GM12878 (cell line): ENCODE results near the gene SLC34A1. TPM values are rescaled to one million over a fixed set of nuclear protein-coding genes. Genes with fewer than 3 reads are reported as not detected.

Source experiments
- ATAC-seq: fragments of 200-7000 bp; cut with Tn5 transposase; 3 replicates; pipeline ENCODE4 v1.9.1; 2020; ENCODE audit warnings: mild to moderate bottlenecking, moderate library complexity
- BruUV-seq: library from RNA; stranded (reverse); fragments of 400-500 nt; replicated peaks from 2 replicates; lab custom pipeline; 2021; lab: Mats Ljungman, UMichigan
- CTCF ChIA-PET: fragments of 300-600 bp; sonication (Branson Sonifier 250); formaldehyde crosslinking; extraction: SDS; loops from one replicate; lab custom pipeline; 2021; ENCODE audit warnings: inconsistent platforms; lab: Yijun Ruan, JAX
- POLR2A ChIA-PET: fragments of 350-600 bp; formaldehyde crosslinking; extraction: SDS; loops from one replicate; lab custom pipeline; 2021; ENCODE audit warnings: inconsistent platforms; lab: Charles Lee
- RAD21 ChIA-PET: fragments of 300-600 bp; sonication (Branson Sonifier 250); formaldehyde crosslinking; loops from one replicate; lab custom pipeline; 2023; ENCODE audit warnings: antibody characterized with exemption; ENCODE audit not compliant: unreplicated experiment; lab: Charles Lee
- SMC1A ChIA-PET: fragments of 300-600 bp; sonication (Branson Sonifier 250); formaldehyde crosslinking; loops from one replicate; lab custom pipeline; 2023; ENCODE audit not compliant: unreplicated experiment, uncharacterized antibody; lab: Charles Lee
- DNase-seq: peaks from one replicate; pipeline ENCODE4 v3.0.0-alpha.2; 2011; ENCODE audit warnings: low read depth, low spot score
- FAIRE-seq: peaks from 3 replicates; lab custom pipeline; 2011; peaks lifted over from hg19 to GRCh38; lab: Jason Lieb, UNC
- H2AFZ ChIP-seq: 2 replicates; pipeline ENCODE4 v1.6.0; 2011; ENCODE audit warnings: low read depth, low read length, control low read depth; ENCODE audit not compliant: control insufficient read depth
- H3K27ac ChIP-seq: 2 replicates; pipeline ENCODE4 v1.5.1; 2011; ENCODE audit warnings: control low read depth; ENCODE audit not compliant: control insufficient read depth, insufficient read depth
- H3K27me3 ChIP-seq, 2 experiments: replicated peaks in 1 of 2; 2 replicates each; pipeline versions ENCODE4 v1.6.0 to v1.6.1; 2011; ENCODE audit warnings: low read length in 1 of 2; ENCODE audit not compliant: control insufficient read depth in 2 of 2, insufficient read depth in 2 of 2
- H3K36me3 ChIP-seq, 2 experiments: 2 replicates each; pipeline ENCODE4 v1.5.1; 2011; ENCODE audit warnings: low read length in 1 of 2; ENCODE audit not compliant: control insufficient read depth in 2 of 2, insufficient read depth in 2 of 2
- H3K4me1 ChIP-seq: 2 replicates; pipeline ENCODE4 v1.6.1; 2011; ENCODE audit warnings: mild to moderate bottlenecking, low read length, moderate library complexity, mixed read lengths; ENCODE audit not compliant: control insufficient read depth, insufficient read depth
- H3K4me2 ChIP-seq: 2 replicates; pipeline ENCODE4 v1.6.0; 2011; ENCODE audit warnings: control low read depth; ENCODE audit not compliant: control insufficient read depth, insufficient read depth
- H3K4me3 ChIP-seq: fragments of 200-600 bp; sonication (generic); 2 replicates; pipeline ENCODE4 v1.5.1; 2016
- H3K79me2 ChIP-seq: 2 replicates; pipeline ENCODE4 v1.6.0; 2011; ENCODE audit warnings: low read length; ENCODE audit not compliant: control insufficient read depth, insufficient read depth
- H3K9ac ChIP-seq: 2 replicates; pipeline ENCODE4 v1.8.0; 2011; ENCODE audit warnings: low read length, control low read depth, mixed read lengths; ENCODE audit not compliant: control insufficient read depth, insufficient read depth
- H3K9me3 ChIP-seq: replicated peaks from 3 replicates; pipeline ENCODE4 v1.5.1; 2011; ENCODE audit warnings: mild to moderate bottlenecking, low read length; ENCODE audit not compliant: control insufficient read depth, insufficient read depth
- H4K20me1 ChIP-seq: 2 replicates; pipeline ENCODE4 v1.6.0; 2011; ENCODE audit not compliant: control insufficient read depth, insufficient read depth
- BMI1 ChIP-seq: fragments of 450-650 bp; IDR thresholded peaks from 2 replicates; pipeline ENCODE4 v1.6.1; 2016; ENCODE audit warnings: mild to moderate bottlenecking, moderate library complexity, borderline replicate concordance
- EGR1 ChIP-seq, 2 experiments: IDR thresholded peaks; 1 replicate in 1 of 2; 2 replicates in 1 of 2; pipeline ENCODE4 v1.6.1; 2011 to 2012; ENCODE audit warnings: low read depth in 2 of 2, low read length in 2 of 2, borderline replicate concordance in 1 of 2, mild to moderate bottlenecking in 1 of 2, moderate library complexity in 1 of 2
- FOS ChIP-seq: IDR thresholded peaks from 3 replicates; pipeline ENCODE4 v1.6.1; 2011; ENCODE audit warnings: borderline replicate concordance; ENCODE audit not compliant: insufficient read length; ENCODE audit errors: extremely low read depth
- POLR2A ChIP-seq: IDR thresholded peaks from 2 replicates; pipeline ENCODE4 v1.6.1; 2011; ENCODE audit warnings: low read depth, mild to moderate bottlenecking, low read length
- POLR2AphosphoS5 ChIP-seq: IDR thresholded peaks from 2 replicates; pipeline ENCODE4 v1.6.1; 2011; ENCODE audit warnings: mild to moderate bottlenecking, low read length, inconsistent platforms
- WGBS: methylation state at CpG from one replicate; pipeline ENCODE4 v1.1.6; 2016; ENCODE audit warnings: low lambda C conversion rate; ENCODE audit not compliant: insufficient replicate concordance, insufficient coverage; ENCODE audit errors: missing lambda C conversion rate; 5-methylcytosine and 5-hydroxymethylcytosine counted together
- in situ Hi-C: fragments of 300-500 bp; cut with MboI; formaldehyde crosslinking; loops from 9 replicates; pipeline ENCODE4 v1.14.3; 2018; ENCODE audit warnings: mixed read lengths
- intact Hi-C: fragments of 100-400 bp; cut with micrococcal nuclease; formaldehyde crosslinking; loops from one replicate; pipeline ENCODE4 v1.14.2; 2022; ENCODE audit not compliant: unreplicated experiment
- polyA plus RNA-seq, 11 experiments: library from polyadenylated mRNA; depleted of rRNA in 4 of 11; unstranded in 6 of 11; stranded (reverse) in 5 of 11; fragments of >200 nt; fragmentation: Nextera tagmentation in 4 of 11; fragmentation: Illumina TruSeq in 1 of 11; extraction: Ambion mirVana in 4 of 11; extraction: Trizol in 1 of 11; gene quantifications; 1 replicate in 1 of 11; 2 replicates in 10 of 11; pipeline versions ENCODE4 v1.2.1 to v1.2.3, GENCODE V29; 2011 to 2016; ENCODE audit warnings: inconsistent platforms in 2 of 11, missing spikeins in 2 of 11, low read depth in 1 of 11
- total RNA-seq, 4 experiments: library from RNA; depleted of rRNA in 3 of 4; stranded (reverse); fragments of >200 nt in 3 of 4; fragmentation: Illumina TruSeq in 1 of 4; extraction: Trizol in 1 of 4; gene quantifications; 2 replicates each; pipeline versions ENCODE4 v1.2.1 to v1.2.3, GENCODE V29; 2013 to 2021
- TF ChIP-seq, protein P1 (sequence below): fragments of 150-350 bp; IDR thresholded peaks from 2 replicates; pipeline ENCODE4 v1.6.1; 2016; ENCODE audit warnings: low read depth, low read length

Gene SLC34A1
- total and polyA plus RNA-seq, 10 of the 15 experiments (the other 5 are each of a cell fraction or from before 2014, with no cell fraction given), result 0.03 to 0.14 (median 0.09) TPM; not detected in 2

DNA sequence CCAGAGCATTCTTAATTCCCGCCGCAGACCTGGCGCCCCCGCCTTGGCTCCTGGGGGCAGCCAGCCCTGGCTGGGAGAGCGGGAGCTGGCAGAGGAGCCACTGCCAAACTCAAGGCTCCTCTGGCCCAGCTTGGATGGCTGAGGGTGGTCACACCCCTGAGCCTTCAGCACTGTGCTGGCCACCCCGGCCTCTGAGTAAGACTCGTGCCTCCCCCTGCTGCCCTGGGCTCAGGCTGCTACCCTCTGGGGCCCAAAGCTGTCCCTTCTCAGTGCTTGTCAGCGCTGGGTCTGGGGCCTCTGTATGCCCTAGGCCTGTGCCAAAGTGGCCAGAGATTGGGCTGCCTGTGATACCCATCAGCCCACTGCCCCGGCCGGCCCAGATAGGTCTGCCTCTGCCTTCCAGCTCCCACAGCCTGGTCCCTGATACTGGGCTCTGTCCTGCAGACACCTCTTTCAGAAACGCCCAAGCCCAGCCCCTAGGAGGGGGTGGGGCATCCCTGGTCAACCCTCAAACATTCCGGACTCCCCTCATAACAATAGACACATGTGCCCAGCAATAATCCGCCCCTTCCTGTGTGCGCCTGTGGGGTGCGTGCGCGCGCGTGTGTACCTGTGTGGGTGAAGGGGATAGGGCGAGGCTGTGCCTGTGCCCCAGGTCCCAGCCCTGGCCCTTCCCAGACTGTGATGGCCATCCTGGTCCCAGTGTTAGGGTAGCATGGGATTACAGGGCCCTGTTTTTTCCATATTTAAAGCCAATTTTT lies 58.0 kb downstream of the SLC34A1 start:
- Histone ChIP-seq H3K4me2 (no peak overlapping the region), H3K36me3 (peaks cover 13 to 19% of the 10 kb centered on the region in 2 experiments), H3K9me3 (no peaks in the 10 kb centered on the region), H3K4me3 (no peak overlapping the region), H3K27ac (no peak overlapping the region), H3K4me1 (peaks cover 27% of the 10 kb centered on the region), H3K79me2 (peaks cover 2% of the 10 kb centered on the region; the same call in 1 of the 2 replicates), H3K9ac (no peak overlapping the region), H4K20me1 (no peaks in the 10 kb centered on the region), H2AFZ (no peak overlapping the region), H3K27me3 (no peaks in the 10 kb centered on the region)
- ATAC-seq (no peak), DNase-seq (no peak), FAIRE-seq (no peak)
- in situ Hi-C loops (no loop called here), intact Hi-C loops (no loop called here)
- ChIA-PET RAD21 (no interaction called here), SMC1A (interaction anchor here (7.2 to 7.4 kb wide), 2 partner anchors 11 to 38 kb away, joined by 73 to 105 read pairs; partner anchors contain the start of gene PFN3), POLR2A (interaction anchor here (1.0 to 13.6 kb wide), 2 partner anchors 14 to 37 kb away, joined by 4 to 358 read pairs; partner anchors contain the start of gene GRK6), CTCF (interaction anchor here (3.5 to 16.4 kb wide), 3 partner anchors 12 to 39 kb away, joined by 23 to 391 read pairs (median 114); partner anchors contain the start of genes GRK6 and PFN3)
- 91% methylated on average over 20 of the region's 20 CpGs for WGBS
- TF ChIP-seq POLR2A, result peak; percentile 46; the same call in 1 of the 2 replicates
- no peak for TF ChIP-seq FOS
- TF ChIP-seq, protein P1, sequence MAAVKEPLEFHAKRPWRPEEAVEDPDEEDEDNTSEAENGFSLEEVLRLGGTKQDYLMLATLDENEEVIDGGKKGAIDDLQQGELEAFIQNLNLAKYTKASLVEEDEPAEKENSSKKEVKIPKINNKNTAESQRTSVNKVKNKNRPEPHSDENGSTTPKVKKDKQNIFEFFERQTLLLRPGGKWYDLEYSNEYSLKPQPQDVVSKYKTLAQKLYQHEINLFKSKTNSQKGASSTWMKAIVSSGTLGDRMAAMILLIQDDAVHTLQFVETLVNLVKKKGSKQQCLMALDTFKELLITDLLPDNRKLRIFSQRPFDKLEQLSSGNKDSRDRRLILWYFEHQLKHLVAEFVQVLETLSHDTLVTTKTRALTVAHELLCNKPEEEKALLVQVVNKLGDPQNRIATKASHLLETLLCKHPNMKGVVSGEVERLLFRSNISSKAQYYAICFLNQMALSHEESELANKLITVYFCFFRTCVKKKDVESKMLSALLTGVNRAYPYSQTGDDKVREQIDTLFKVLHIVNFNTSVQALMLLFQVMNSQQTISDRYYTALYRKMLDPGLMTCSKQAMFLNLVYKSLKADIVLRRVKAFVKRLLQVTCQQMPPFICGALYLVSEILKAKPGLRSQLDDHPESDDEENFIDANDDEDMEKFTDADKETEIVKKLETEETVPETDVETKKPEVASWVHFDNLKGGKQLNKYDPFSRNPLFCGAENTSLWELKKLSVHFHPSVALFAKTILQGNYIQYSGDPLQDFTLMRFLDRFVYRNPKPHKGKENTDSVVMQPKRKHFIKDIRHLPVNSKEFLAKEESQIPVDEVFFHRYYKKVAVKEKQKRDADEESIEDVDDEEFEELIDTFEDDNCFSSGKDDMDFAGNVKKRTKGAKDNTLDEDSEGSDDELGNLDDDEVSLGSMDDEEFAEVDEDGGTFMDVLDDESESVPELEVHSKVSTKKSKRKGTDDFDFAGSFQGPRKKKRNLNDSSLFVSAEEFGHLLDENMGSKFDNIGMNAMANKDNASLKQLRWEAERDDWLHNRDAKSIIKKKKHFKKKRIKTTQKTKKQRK, result no peak
- TF ChIP-seq POLR2AphosphoS5, result peak; percentile 6; the same call in 1 of the 2 replicates
- TF ChIP-seq BMI1, result no peak
- no peak for TF ChIP-seq EGR1 (IDR thresholded peaks at IDR 0.05; ENCODE audit: borderline replicate concordance in 1 of 2, low read depth in 2 of 2, low read length in 2 of 2)
- BruUV-seq, result no TSS peak
